ENCODE measurements around the gene UBA3. TPM values are rescaled to one million over a fixed set of nuclear protein-coding genes. Genes with fewer than 3 reads are reported as not detected.

Gene UBA3
- 46.4 and 76.9 TPM in 2 replicates for total RNA-seq (ENCODE audit: low replicate concordance)

DNA sequence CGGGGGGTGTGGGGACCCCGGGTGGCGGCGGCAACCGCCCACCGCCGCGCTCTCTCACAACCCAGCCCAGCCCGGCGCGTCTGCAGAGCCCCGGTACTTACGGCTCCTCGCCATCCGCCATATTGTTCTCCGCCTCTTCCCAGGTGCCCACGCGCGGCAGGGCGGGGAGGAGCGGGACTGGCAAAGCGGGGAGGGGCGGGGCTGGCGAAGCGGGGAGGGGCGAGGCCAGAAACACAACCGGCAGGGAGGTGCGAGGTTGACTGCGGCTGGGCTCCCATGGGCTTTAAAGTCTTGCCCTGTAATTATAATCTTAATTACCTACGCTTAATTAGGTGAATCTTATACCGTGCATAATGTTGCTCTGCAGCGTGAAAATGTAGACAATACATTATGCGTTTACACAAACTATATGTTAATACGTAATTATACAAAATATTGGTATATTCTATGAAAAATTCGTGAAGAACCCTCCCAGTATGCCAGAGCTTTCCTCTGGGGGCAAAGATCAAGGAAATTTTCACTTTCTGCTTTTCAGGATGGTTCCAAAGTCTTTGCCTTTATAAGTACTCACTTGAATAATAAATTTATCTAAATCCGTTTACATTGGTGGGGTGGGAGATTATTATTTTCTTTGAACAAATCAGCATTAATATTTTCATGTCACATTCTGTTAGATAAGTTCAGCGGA is at the start of gene UBA3:
TSS of gene UBA3 (minus strand) at position 133 of the 688 bp plus-strand sequence. CDS start at position 121, 12 bp downstream.
- TF ChIP-seq, protein P1, sequence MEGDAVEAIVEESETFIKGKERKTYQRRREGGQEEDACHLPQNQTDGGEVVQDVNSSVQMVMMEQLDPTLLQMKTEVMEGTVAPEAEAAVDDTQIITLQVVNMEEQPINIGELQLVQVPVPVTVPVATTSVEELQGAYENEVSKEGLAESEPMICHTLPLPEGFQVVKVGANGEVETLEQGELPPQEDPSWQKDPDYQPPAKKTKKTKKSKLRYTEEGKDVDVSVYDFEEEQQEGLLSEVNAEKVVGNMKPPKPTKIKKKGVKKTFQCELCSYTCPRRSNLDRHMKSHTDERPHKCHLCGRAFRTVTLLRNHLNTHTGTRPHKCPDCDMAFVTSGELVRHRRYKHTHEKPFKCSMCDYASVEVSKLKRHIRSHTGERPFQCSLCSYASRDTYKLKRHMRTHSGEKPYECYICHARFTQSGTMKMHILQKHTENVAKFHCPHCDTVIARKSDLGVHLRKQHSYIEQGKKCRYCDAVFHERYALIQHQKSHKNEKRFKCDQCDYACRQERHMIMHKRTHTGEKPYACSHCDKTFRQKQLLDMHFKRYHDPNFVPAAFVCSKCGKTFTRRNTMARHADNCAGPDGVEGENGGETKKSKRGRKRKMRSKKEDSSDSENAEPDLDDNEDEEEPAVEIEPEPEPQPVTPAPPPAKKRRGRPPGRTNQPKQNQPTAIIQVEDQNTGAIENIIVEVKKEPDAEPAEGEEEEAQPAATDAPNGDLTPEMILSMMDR (IDR thresholded peaks at IDR 0.05; ENCODE audit: insufficient read depth, low read length) = no peak
- peak within 1 kb of the TSS; percentile 80 for H3K4me3 ChIP-seq (ENCODE audit: low read depth, low read length)
- DNase-seq (ENCODE audit: low read depth) = peak; percentile 74

DNA sequence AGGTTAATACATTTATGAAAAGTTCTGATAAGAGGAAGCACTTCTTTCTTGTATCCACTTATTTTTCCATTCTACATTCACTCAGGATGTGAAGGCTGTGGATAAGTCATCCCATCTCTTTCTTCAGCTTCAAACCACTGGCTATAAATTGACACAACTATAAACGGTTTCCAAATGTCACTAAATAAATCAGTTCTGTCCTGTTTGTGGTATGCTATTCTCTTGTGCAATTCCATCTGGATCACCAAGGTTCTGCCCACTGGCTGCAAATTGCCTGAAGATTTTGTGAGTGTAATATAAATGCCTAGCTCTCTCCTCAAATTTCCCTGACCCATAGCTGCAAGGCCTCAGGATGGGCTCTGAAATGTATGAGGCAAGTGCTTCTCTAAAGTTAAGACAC is 49.4 kb upstream of the UBA3 start:
- no peak for DNase-seq (ENCODE audit: low read depth)
- TF ChIP-seq, protein P1 (IDR thresholded peaks at IDR 0.05; ENCODE audit: insufficient read depth, low read length) = no peak
- H3K4me3 ChIP-seq (ENCODE audit: low read depth, low read length) = no peak overlapping the region

DNA sequence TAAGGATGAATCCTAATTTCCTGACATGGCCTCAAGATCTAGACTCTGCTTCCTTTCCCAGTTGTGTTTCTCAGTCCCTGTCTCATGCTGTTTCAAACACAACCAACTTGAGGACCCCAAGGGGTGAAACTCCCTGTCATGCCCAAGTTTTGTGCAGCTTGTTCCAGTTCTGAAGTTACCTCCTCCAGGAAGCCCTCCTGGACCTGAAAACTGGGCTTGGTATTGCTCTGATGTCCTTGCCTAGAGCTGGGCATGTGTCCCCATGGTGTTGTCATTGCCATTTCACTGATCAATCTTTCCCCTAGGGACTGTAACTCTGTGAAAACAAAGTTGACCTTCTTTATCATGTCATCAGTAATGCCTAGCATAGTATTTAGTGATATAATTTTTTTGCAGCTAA is 48.3 kb upstream of the UBA3 start:
- H3K4me3 ChIP-seq (ENCODE audit: low read depth, low read length) = no peak overlapping the region
- no peak for DNase-seq (ENCODE audit: low read depth)
- TF ChIP-seq, protein P1 (IDR thresholded peaks at IDR 0.05; ENCODE audit: insufficient read depth, low read length) = no peak

DNA sequence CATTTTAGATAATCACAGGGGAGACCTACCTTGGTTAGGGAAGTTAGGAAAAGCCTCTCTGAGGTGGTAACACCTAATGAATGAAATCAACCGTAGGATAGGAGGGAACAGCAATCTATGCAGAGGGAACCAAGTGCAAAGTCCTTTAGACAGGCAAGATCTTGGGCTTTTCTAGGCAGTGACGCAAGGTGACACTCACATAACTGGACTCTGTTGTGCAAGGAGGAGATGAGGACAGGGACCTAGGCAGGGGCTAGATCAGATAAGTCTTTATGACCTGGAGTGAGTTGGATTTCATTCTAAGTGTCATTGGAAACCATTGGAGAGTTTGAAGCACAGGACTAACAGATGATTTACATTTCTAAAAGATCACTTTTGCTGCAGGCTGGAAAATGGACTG is 46.8 kb upstream of the UBA3 start:
- no peak for DNase-seq (ENCODE audit: low read depth)
- no peak overlapping the region for H3K4me3 ChIP-seq (ENCODE audit: low read depth, low read length)
- TF ChIP-seq, protein P1 (IDR thresholded peaks at IDR 0.05; ENCODE audit: insufficient read depth, low read length) = no peak

DNA sequence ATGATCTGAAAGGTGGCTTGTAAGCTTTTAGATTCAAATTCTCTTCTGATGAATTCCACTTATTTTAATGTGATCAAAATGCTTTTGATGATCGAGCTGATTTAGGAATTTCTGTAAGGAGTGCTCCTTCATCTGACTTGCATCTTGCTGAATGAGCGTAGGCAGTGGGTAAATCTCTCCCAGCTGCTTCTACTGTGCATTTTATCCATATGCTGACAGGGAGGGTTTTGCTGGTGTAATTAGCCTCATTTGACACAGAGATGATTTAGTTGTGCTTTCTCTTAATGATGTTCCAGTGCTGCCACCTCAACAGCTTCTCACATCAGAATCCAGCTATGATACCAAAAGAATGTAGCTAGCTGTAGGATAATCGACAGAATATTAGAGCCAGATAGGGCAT is 46.1 kb upstream of the UBA3 start:
- TF ChIP-seq, protein P1 (IDR thresholded peaks at IDR 0.05; ENCODE audit: insufficient read depth, low read length) = no peak
- DNase-seq (ENCODE audit: low read depth) = no peak
- no peak overlapping the region for H3K4me3 ChIP-seq (ENCODE audit: low read depth, low read length)

DNA sequence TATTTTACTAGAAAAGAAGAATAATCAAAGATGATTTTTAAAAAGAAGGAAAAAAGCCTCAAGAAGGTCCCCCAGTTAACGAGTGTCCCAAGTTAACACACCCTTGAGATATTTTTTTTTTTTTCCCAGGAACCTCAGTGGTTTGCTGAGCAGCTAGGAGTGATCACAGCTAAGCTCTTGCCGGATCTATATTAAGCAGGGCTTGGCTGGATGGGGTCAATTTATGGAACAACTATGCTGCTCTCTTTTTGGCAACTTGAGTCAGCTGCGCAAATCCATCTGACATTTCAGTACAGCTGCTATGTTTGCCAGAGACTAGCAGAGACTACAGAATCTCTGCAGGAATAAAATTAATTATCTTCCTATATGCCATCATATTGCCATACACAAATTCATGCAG is 42.2 kb upstream of the UBA3 start, which contains the start of gene LMOD3:
TSS of gene LMOD3 (minus strand) at position 193 of the 400 bp plus-strand sequence. CDS start 209 bp downstream, outside the sequence.
- TF ChIP-seq, protein P1 (IDR thresholded peaks at IDR 0.05; ENCODE audit: insufficient read depth, low read length) = no peak
- H3K4me3 ChIP-seq (ENCODE audit: low read depth, low read length) = no peak within 1 kb of the TSS
- DNase-seq (ENCODE audit: low read depth) = no peak
